ENCODE results near the gene DNM1L.

The DNM1L gene

DNA sequence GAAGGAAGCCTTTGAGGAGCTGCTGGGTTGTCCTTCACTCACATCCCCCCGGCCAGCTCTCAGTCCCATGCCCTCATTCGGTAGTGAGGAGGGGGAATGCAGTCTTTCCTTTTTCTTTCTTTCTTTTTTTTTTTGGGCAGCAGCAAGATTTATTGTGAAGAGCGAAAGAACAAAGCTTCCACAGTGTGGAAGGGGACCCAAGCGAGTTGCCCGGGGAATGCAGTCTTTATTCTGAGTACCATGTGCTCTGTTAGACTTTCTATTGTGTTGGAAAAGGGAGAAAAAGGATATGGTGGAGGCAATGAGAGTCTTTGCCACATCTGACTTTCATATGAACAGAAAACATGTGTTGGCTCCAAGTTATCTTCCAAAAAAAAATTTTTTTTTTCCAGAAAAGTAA, 106.5 kb downstream of the DNM1L start:
- TF ChIP-seq EZH2 (IDR thresholded peaks at IDR 0.05; ENCODE audit: borderline replicate concordance, low read length) = no peak
- TF ChIP-seq, protein P1, sequence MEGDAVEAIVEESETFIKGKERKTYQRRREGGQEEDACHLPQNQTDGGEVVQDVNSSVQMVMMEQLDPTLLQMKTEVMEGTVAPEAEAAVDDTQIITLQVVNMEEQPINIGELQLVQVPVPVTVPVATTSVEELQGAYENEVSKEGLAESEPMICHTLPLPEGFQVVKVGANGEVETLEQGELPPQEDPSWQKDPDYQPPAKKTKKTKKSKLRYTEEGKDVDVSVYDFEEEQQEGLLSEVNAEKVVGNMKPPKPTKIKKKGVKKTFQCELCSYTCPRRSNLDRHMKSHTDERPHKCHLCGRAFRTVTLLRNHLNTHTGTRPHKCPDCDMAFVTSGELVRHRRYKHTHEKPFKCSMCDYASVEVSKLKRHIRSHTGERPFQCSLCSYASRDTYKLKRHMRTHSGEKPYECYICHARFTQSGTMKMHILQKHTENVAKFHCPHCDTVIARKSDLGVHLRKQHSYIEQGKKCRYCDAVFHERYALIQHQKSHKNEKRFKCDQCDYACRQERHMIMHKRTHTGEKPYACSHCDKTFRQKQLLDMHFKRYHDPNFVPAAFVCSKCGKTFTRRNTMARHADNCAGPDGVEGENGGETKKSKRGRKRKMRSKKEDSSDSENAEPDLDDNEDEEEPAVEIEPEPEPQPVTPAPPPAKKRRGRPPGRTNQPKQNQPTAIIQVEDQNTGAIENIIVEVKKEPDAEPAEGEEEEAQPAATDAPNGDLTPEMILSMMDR (IDR thresholded peaks at IDR 0.05; ENCODE audit: low read length) = no peak
- Histone ChIP-seq H3K9me3 (ENCODE audit: low read length) (no peaks in the 10 kb centered on the region), H2AFZ (ENCODE audit: low read length) (no peak overlapping the region), H3K36me3 (ENCODE audit: insufficient read depth, low read length) (no peaks in the 10 kb centered on the region), H3K4me3 (ENCODE audit: low read depth, low read length, poor library complexity, severe bottlenecking) (no peak overlapping the region), H4K20me1 (ENCODE audit: insufficient read depth, low read length) (no peaks in the 10 kb centered on the region), H3K27me3 (ENCODE audit: insufficient read depth, low read length) (no peaks in the 10 kb centered on the region), H3K4me1 (ENCODE audit: insufficient read depth, low read length, severe bottlenecking) (no peaks in the 10 kb centered on the region), H3K79me2 (ENCODE audit: insufficient read depth, low read length) (no peaks in the 10 kb centered on the region), H3K9me2 (ENCODE audit: low read depth, low read length) (no peaks in the 10 kb centered on the region), H3K9ac (ENCODE audit: low read length) (no peak overlapping the region), H3F3A (ENCODE audit: insufficient read depth, low read length) (no peaks in the 10 kb centered on the region), H3K4me2 (ENCODE audit: low read length) (no peak overlapping the region), H3K27ac (ENCODE audit: low read depth, low read length, poor library complexity, severe bottlenecking) (no peak overlapping the region)

DNA sequence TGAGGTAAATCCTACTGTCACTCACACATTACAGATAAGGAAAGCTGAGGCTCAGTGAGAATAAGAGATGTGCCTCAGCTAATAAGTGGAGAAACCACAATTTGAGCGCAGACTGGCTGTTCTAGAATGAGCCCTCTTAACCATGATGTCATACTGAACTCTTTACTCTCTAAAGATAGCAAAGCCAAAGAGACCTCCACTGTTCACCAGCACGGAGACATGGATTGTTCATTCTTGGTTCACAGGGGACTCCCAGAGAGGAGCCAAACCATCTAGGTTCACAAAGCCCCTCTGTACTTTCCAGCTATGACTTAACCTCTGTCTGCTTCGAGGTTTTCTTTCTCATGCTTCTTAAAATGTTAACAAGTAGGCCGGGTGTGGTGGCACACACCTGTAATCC, 109.3 kb downstream of the DNM1L start:
- H3K79me2 ChIP-seq (ENCODE audit: insufficient read depth, low read length) = no peaks in the 10 kb centered on the region
- no peak overlapping the region for H3K9ac ChIP-seq (ENCODE audit: low read length)
- no peaks in the 10 kb centered on the region for H3K4me1 ChIP-seq (ENCODE audit: insufficient read depth, low read length, severe bottlenecking)
- H3K27ac ChIP-seq (ENCODE audit: low read depth, low read length, poor library complexity, severe bottlenecking) = no peak overlapping the region
- H3K4me3 ChIP-seq (ENCODE audit: low read depth, low read length, poor library complexity, severe bottlenecking) = no peak overlapping the region
- no peaks in the 10 kb centered on the region for H3K9me2 ChIP-seq (ENCODE audit: low read depth, low read length)
- no peaks in the 10 kb centered on the region for H4K20me1 ChIP-seq (ENCODE audit: insufficient read depth, low read length)
- H3K4me2 ChIP-seq (ENCODE audit: low read length) = no peak overlapping the region
- no peak overlapping the region for H2AFZ ChIP-seq (ENCODE audit: low read length)
- no peaks in the 10 kb centered on the region for H3F3A ChIP-seq (ENCODE audit: insufficient read depth, low read length)
- TF ChIP-seq EZH2 (IDR thresholded peaks at IDR 0.05; ENCODE audit: borderline replicate concordance, low read length) = no peak
- TF ChIP-seq, protein P1 (IDR thresholded peaks at IDR 0.05; ENCODE audit: low read length) = no peak
- no peaks in the 10 kb centered on the region for H3K36me3 ChIP-seq (ENCODE audit: insufficient read depth, low read length)
- H3K27me3 ChIP-seq (ENCODE audit: insufficient read depth, low read length) = no peaks in the 10 kb centered on the region
- H3K9me3 ChIP-seq (ENCODE audit: low read length) = no peaks in the 10 kb centered on the region

DNA sequence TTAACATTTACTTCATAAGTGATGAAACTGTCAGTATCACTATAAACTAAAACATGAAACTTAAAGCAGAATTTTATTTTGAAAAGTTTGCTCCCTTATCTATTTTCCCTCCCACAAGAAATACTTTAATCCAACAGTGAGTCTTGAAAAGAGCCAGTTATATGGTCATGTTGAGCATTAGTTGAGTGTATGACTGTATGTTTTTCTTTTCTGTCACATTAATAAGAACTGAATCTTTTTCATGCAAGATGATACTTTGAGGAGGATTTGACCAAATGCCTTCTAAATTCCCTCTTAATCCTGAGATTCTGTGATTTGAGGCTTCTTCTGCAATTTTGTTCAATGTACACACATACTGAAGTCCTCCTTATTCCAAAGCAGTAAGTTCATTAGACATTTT, 110.3 kb downstream of the DNM1L start:
- Histone ChIP-seq H4K20me1 (ENCODE audit: insufficient read depth, low read length) (no peaks in the 10 kb centered on the region), H3K9ac (ENCODE audit: low read length) (no peak overlapping the region), H3K9me2 (ENCODE audit: low read depth, low read length) (no peaks in the 10 kb centered on the region), H3K27me3 (ENCODE audit: insufficient read depth, low read length) (no peaks in the 10 kb centered on the region), H3K79me2 (ENCODE audit: insufficient read depth, low read length) (no peaks in the 10 kb centered on the region), H3K4me2 (ENCODE audit: low read length) (no peak overlapping the region), H3K4me1 (ENCODE audit: insufficient read depth, low read length, severe bottlenecking) (no peaks in the 10 kb centered on the region), H3K4me3 (ENCODE audit: low read depth, low read length, poor library complexity, severe bottlenecking) (no peak overlapping the region), H3F3A (ENCODE audit: insufficient read depth, low read length) (no peaks in the 10 kb centered on the region), H2AFZ (ENCODE audit: low read length) (no peak overlapping the region), H3K9me3 (ENCODE audit: low read length) (no peaks in the 10 kb centered on the region), H3K36me3 (ENCODE audit: insufficient read depth, low read length) (no peaks in the 10 kb centered on the region), H3K27ac (ENCODE audit: low read depth, low read length, poor library complexity, severe bottlenecking) (no peak overlapping the region)
- TF ChIP-seq, protein P1 (IDR thresholded peaks at IDR 0.05; ENCODE audit: low read length) = no peak
- TF ChIP-seq EZH2 (IDR thresholded peaks at IDR 0.05; ENCODE audit: borderline replicate concordance, low read length) = no peak
